Left lung (tissue), 10 donors: Measurements from ENCODE around the gene CMIP. TPM values are rescaled to one million over a fixed set of nuclear protein-coding genes. Genes with fewer than 3 reads are reported as not detected.
A peak's percentile ranks its signal among the peaks of the same experiment; 100 is the strongest.

ENCODE experiments used
- ATAC-seq: fragments of 200-7000 bp; cut with Tn5 transposase; one replicate; pipeline ENCODE4 v1.9.1; 2020; ENCODE audit warnings: moderate library complexity
- DNase-seq, 4 donors: peaks; one replicate each; pipeline ENCODE4 v3.0.0-alpha.2; 2013 to 2020
- H3K27ac ChIP-seq, 2 donors: fragments of 200-600 bp; sonication (generic) in 1 of 2; one replicate each; pipeline versions ENCODE4 v1.5.0 to v1.8.0; 2020 to 2021
- H3K27me3 ChIP-seq, 2 donors: fragments of 200-600 bp; sonication (generic) in 1 of 2; one replicate each; pipeline versions ENCODE4 v1.5.0 to v1.8.0; 2020 to 2021
- H3K36me3 ChIP-seq, 2 donors: fragments of 200-600 bp; sonication (generic) in 1 of 2; one replicate each; pipeline versions ENCODE4 v1.5.0 to v1.8.0; 2020 to 2021
- H3K4me1 ChIP-seq, 2 donors: fragments of 200-600 bp; one replicate each; pipeline ENCODE4 v1.8.0; 2021
- H3K4me3 ChIP-seq, 2 donors: fragments of 200-600 bp; sonication (generic) in 1 of 2; one replicate each; pipeline versions ENCODE4 v1.5.0 to v1.8.0; 2020 to 2021; ENCODE audit warnings: mild to moderate bottlenecking in 1 of 2
- H3K9me3 ChIP-seq, 2 donors: fragments of 200-600 bp; sonication (generic) in 1 of 2; one replicate each; pipeline versions ENCODE4 v1.5.0 to v1.8.0; 2020 to 2021
- CTCF ChIP-seq, 2 donors: fragments of 200-600 bp; sonication (generic) in 1 of 2; IDR thresholded peaks; one replicate each; pipeline versions ENCODE4 v1.5.0 to v1.8.0; 2021; ENCODE audit warnings: antibody characterized with exemption in 2 of 2
- intact Hi-C, 2 donors: fragments of 100-400 bp; cut with DNase I; formaldehyde crosslinking; loops; one replicate each; pipeline versions ENCODE4 v1.11.2 to v1.14.2; 2022
- polyA plus RNA-seq, 6 donors: library from polyadenylated mRNA; unstranded; fragments of 120-200 nt; gene quantifications; one replicate each; pipeline ENCODE4 v1.2.1, GENCODE V29; 2013; ENCODE audit not compliant: insufficient read length in 6 of 6
- total RNA-seq, 2 donors: library from RNA; stranded (reverse); fragmentation: NEBNext Ultra II Directional; extraction: Animal tissue kit (Norgen Biotek cat#: 25700); gene quantifications; one replicate each; pipeline ENCODE4 v1.2.1, GENCODE V29; 2021
- donor health status: DM: no; HTN: yes; CAD: no.
- donor health status: DM: no; HTN: no; CAD: no.

The CMIP gene
- total and polyA plus RNA-seq, 8 donors: 35.3 to 55.8 (median 40.4) TPM

DNA sequence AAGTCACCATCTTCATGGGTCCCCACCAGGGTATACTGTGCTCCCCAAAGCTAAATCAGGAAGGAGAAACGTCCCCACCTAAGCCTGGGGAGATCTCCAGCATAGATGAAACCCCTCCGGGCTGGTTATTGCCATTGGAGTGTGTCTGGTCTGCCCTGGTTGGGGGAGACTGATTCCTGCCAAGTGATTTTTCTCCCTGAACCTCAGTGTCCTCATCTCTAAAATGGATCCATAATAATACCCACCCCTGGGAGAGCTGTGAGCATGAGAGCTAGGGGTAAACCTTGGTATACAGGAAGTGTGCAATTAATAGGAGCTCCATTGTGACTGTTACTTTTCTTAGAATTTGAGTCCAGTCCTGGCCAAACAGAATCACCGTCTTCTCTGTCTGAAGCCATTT lies 111.1 kb downstream of the CMIP start:
- no peaks in the 10 kb centered on the region for H3K36me3 ChIP-seq
- no peaks in the 10 kb centered on the region for H3K9me3 ChIP-seq
- DNase-seq (no peak), ATAC-seq (no peak)
- no peak overlapping the region for H3K4me3 ChIP-seq
- no peaks in the 10 kb centered on the region for H3K27me3 ChIP-seq
- TF ChIP-seq CTCF (IDR thresholded peaks at IDR 0.05): no peak
- intact Hi-C loops: no loop called here
- peaks cover 15 to 69% of the 10 kb centered on the region in 2 donors for H3K4me1 ChIP-seq
- H3K27ac ChIP-seq: no peak overlapping the region

GRCh38 chr16:81556715-81557284 lies 112.2 kb downstream of the CMIP start:
- peaks cover 10 to 61% of the 10 kb centered on the region in 2 donors for H3K4me1 ChIP-seq

DNA sequence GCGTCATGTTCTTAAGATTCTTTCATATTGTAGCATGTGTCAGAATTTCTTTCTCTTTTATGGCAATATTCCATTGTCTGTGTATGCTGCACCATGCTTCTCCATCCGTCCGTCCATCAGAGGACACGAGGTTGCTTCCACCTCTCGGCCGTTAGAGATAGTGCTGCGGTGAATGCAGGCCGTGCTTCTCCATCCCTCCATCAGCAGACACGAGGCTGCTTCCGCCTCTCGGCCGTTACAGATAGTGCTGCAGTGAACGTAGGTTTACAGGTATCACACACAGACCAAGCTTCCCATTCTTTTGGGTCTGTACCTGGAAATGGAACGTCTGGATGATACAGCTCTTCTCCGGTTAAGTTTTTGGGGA lies 113.5 kb downstream of the CMIP start:
- H3K9me3 ChIP-seq: no peaks in the 10 kb centered on the region
- H3K4me3 ChIP-seq: no peak overlapping the region
- no peaks in the 10 kb centered on the region for H3K27me3 ChIP-seq
- no peak for TF ChIP-seq CTCF (IDR thresholded peaks at IDR 0.05)
- ATAC-seq: no peak
- peaks cover 8 to 48% of the 10 kb centered on the region in 2 donors for H3K4me1 ChIP-seq
- H3K27ac ChIP-seq: peak overlapping the region in 1 of 2 donors; percentile 18
- intact Hi-C loops: no loop called here
- DNase-seq: no peak
- H3K36me3 ChIP-seq: no peaks in the 10 kb centered on the region

More at GRCh38 chr16:81556715-81557284, 112.2 kb downstream of the CMIP start:
- no peak for TF ChIP-seq CTCF (IDR thresholded peaks at IDR 0.05)
- intact Hi-C loops: no loop called here
- no peak for ATAC-seq
- H3K36me3 ChIP-seq: no peaks in the 10 kb centered on the region
- no peaks in the 10 kb centered on the region for H3K9me3 ChIP-seq
- H3K27ac ChIP-seq: no peak overlapping the region
- DNase-seq: no peak
- no peak overlapping the region for H3K4me3 ChIP-seq
- H3K27me3 ChIP-seq: no peaks in the 10 kb centered on the region

DNA sequence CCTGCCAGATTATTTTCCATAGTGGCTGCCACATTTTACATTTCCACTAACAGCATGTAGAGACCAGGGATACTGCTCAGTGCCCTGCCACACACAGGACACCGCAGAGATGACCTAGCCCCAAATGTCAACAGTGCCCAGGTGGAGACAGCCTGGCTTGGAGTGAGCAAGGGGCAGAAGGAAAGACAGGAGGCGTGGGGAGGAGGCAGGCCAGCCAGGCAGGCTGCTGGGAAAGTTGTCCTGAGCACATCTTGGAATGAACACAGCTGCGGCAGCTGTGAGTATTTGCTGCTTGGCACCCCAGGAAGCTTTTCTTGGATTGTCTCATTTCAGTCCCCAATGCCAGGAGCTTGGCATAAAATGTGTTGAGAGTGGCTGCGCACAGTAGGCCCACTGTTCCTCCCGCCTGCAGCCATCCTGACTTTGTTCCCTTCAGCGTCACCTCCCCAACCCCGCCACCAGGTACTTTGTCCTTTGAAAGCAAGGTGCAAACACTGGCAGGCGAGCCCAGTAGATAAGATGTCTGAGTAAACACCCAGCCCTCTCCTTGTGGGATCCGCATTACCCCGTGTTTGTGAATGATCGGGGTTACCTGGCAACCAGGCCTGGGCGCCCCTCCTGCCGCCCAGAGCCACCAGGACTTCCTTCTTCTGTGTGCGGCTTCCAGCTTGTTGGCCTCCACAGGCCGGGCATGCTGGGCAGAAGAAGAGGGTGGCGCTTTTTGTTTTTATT lies 114.0 kb downstream of the CMIP start:
- TF ChIP-seq CTCF (IDR thresholded peaks at IDR 0.05): peak in 1 of 2 donors; percentile 10
- ATAC-seq (peak; percentile 97), DNase-seq (peak in 3 of 4 donors; percentile 81 to 86 (median 85))
- Histone ChIP-seq H3K9me3 (no peaks in the 10 kb centered on the region), H3K4me3 (no peak overlapping the region), H3K27me3 (no peaks in the 10 kb centered on the region), H3K4me1 (peaks cover 6 to 43% of the 10 kb centered on the region in 2 donors), H3K36me3 (no peaks in the 10 kb centered on the region), H3K27ac (peak overlapping the region; percentile 18 to 37)
- intact Hi-C loops: no loop called here

- Histone ChIP-seq H3K4me1 (peaks cover 0 to 29% of the 10 kb centered on the region in 2 donors), H3K27ac (no peak overlapping the region), H3K9me3 (no peaks in the 10 kb centered on the region), H3K4me3 (no peak overlapping the region), H3K27me3 (no peaks in the 10 kb centered on the region), H3K36me3 (peaks cover 0 to 7% of the 10 kb centered on the region in 2 donors)
- DNase-seq (no peak), ATAC-seq (no peak)
- intact Hi-C loops: no loop called here
- TF ChIP-seq CTCF (IDR thresholded peaks at IDR 0.05): no peak
These were observed 116.5 kb downstream of the CMIP start for GRCh38 chr16:81560979-81561657.
